ENCODE measurements around the gene ZNF341.

GRCh38 chr20:33824852-33825251, 93.1 kb downstream of the ZNF341 start:
- TF ChIP-seq TAF1 (IDR thresholded peaks at IDR 0.05; ENCODE audit: borderline replicate concordance, low read depth, low read length) (no peak), POLR2AphosphoS5 (IDR thresholded peaks at IDR 0.05; ENCODE audit: low read depth, low read length) (no peak), POLR2A (IDR thresholded peaks at IDR 0.05; ENCODE audit: low read depth, low read length) (no peak)

Measured in GM12892 (cell line).